Measurements from ENCODE around the gene H2BW1. TPM values are rescaled to one million over a fixed set of nuclear protein-coding genes. Genes with fewer than 3 reads are reported as not detected.

H2BW1 gene
- total RNA-seq, 2 donors from 2014 or later: not detected

Other genes starting within 250 kb of the H2BW1 start
- gene PLP1, start 236.9 kb downstream of the H2BW1 start, total RNA-seq: 10 to 100 TPM in 1 of 2 donors, 1 to 10 TPM in 1; 4.0 to 11.2 TPM
- gene RAB9B, start 181.5 kb downstream of the H2BW1 start, total RNA-seq: 1 to 10 TPM in 1 of 2 donors, under 1 TPM in 1; 0.54 to 1.2 TPM
- gene TMSB15B, start 51.1 kb downstream of the H2BW1 start, total RNA-seq: 1 to 10 TPM; 2.7 to 3.0 TPM
- not detected for gene H2BW2, start 26.2 kb upstream of the H2BW1 start, total RNA-seq
- gene TMSB15C, start 62.5 kb upstream of the H2BW1 start, total RNA-seq: 1 to 10 TPM in 1 of 2 donors, under 1 TPM in 1; 0.89 to 1.2 TPM
- under 1 TPM in 1 of 2 donors, not detected in 1; 0.98 TPM for gene ZCCHC18, start 98.8 kb upstream of the H2BW1 start, total RNA-seq
- 1 to 10 TPM; 7.5 to 8.6 TPM for gene SLC25A53, start 143.3 kb upstream of the H2BW1 start, total RNA-seq
- 10 to 100 TPM; 20.9 to 29.3 TPM for gene FAM199X, start 152.7 kb upstream of the H2BW1 start, total RNA-seq
- not detected for gene ESX1, start 241.2 kb upstream of the H2BW1 start, total RNA-seq